CD14-positive monocyte (primary cell): Measurements from ENCODE around the gene LKAAEAR1. TPM values are rescaled to one million over a fixed set of nuclear protein-coding genes. Genes with fewer than 3 reads are reported as not detected.

Experiments
- DNase-seq, 3 donors: peaks; one replicate each; pipeline ENCODE4 v3.0.0-alpha.2; 2011 to 2022
- H2AFZ ChIP-seq: 2 replicates; pipeline ENCODE4 v1.6.0; 2012; ENCODE audit warnings: mild to moderate bottlenecking, low read depth, low read length, inconsistent platforms; ENCODE audit not compliant: insufficient read depth, poor library complexity, severe bottlenecking
- H3K27ac ChIP-seq, 2 donors: 1 replicate in 1 of 2; 2 replicates in 1 of 2; pipeline ENCODE4 v1.5.1; 2012 to 2013; ENCODE audit warnings: low read length in 2 of 2, control low read depth in 1 of 2, inconsistent platforms in 1 of 2, low read depth in 1 of 2, mild to moderate bottlenecking in 1 of 2
- H3K27me3 ChIP-seq, 2 donors: one replicate each; pipeline versions ENCODE4 v1.6.0 to v1.6.1; 2011 to 2013; ENCODE audit warnings: low read length in 2 of 2; ENCODE audit not compliant: control insufficient read depth in 2 of 2, insufficient read depth in 2 of 2
- H3K36me3 ChIP-seq, 2 donors: replicated peaks in 1 of 2; 1 replicate in 1 of 2; 2 replicates in 1 of 2; pipeline versions ENCODE4 v1.5.1 to v1.6.1; 2012 to 2013; ENCODE audit warnings: low read length in 2 of 2, control low read depth in 1 of 2, inconsistent platforms in 1 of 2, mild to moderate bottlenecking in 1 of 2; ENCODE audit not compliant: insufficient read depth in 2 of 2, control insufficient read depth in 1 of 2
- H3K4me1 ChIP-seq, 2 donors: 1 replicate in 1 of 2; 2 replicates in 1 of 2; pipeline versions ENCODE4 v1.5.1 to v1.6.1; 2012 to 2013; ENCODE audit warnings: low read length in 2 of 2, control low read depth in 1 of 2, inconsistent platforms in 1 of 2, mild to moderate bottlenecking in 1 of 2, moderate library complexity in 1 of 2; ENCODE audit not compliant: insufficient read depth in 2 of 2, control insufficient read depth in 1 of 2
- H3K4me2 ChIP-seq: replicated peaks from 2 replicates; pipeline ENCODE3; 2012; ENCODE audit warnings: low read length, moderate library complexity, mild to moderate bottlenecking; ENCODE audit not compliant: poor library complexity, severe bottlenecking; ENCODE audit errors: extremely low read depth
- H3K4me3 ChIP-seq, 3 experiments: fragments of 200-600 bp in 1 of 3; sonication (generic) in 1 of 3; replicated peaks in 1 of 3; 1 replicate in 2 of 3; 2 replicates in 1 of 3; pipeline ENCODE4 v1.5.1; 2011 to 2013; ENCODE audit warnings: low read length in 3 of 3, mild to moderate bottlenecking in 3 of 3, control low read depth in 2 of 3, low read depth in 2 of 3, inconsistent platforms in 1 of 3, moderate library complexity in 1 of 3
- H3K79me2 ChIP-seq: 2 replicates; pipeline ENCODE4 v1.6.0; 2012; ENCODE audit warnings: mild to moderate bottlenecking, control low read depth, inconsistent platforms, low read length, moderate library complexity; ENCODE audit not compliant: insufficient read depth
- H3K9ac ChIP-seq: 2 replicates; pipeline ENCODE4 v1.6.0; 2017; ENCODE audit warnings: low read length, mild to moderate bottlenecking; ENCODE audit not compliant: insufficient read depth, poor library complexity, severe bottlenecking
- H3K9me3 ChIP-seq, 2 donors: replicated peaks in 1 of 2; 1 replicate in 1 of 2; 2 replicates in 1 of 2; pipeline versions ENCODE4 v1.5.1 to v1.6.1; 2012 to 2013; ENCODE audit warnings: low read length in 2 of 2, control low read depth in 1 of 2; ENCODE audit not compliant: control insufficient read depth in 1 of 2, insufficient read depth in 1 of 2
- H4K20me1 ChIP-seq: 2 replicates; pipeline ENCODE4 v1.6.0; 2012; ENCODE audit warnings: mild to moderate bottlenecking, low read length, control low read depth, moderate library complexity; ENCODE audit not compliant: insufficient read depth
- H3K27ac Mint-ChIP-seq, 7 donors: one replicate each; pipeline ENCODE4 v1.8.0; 2020; ENCODE audit warnings: mild to moderate bottlenecking in 7 of 7, mixed read lengths in 7 of 7, moderate library complexity in 6 of 7, inconsistent platforms in 2 of 7
- H3K27me3 Mint-ChIP-seq, 3 donors: one replicate each; pipeline ENCODE4 v1.8.0; 2021 to 2022; ENCODE audit warnings: low read depth in 3 of 3, mild to moderate bottlenecking in 3 of 3, mixed read lengths in 3 of 3, moderate library complexity in 3 of 3, inconsistent platforms in 1 of 3
- H3K36me3 Mint-ChIP-seq, 2 donors: one replicate each; pipeline ENCODE4 v1.8.0; 2020; ENCODE audit warnings: mixed read lengths in 2 of 2, inconsistent platforms in 1 of 2, mild to moderate bottlenecking in 1 of 2
- H3K4me1 Mint-ChIP-seq: one replicate; pipeline ENCODE4 v1.8.0; 2020; ENCODE audit warnings: mild to moderate bottlenecking, mixed read lengths
- H3K4me3 Mint-ChIP-seq, 2 donors: one replicate each; pipeline ENCODE4 v1.8.0; 2020; ENCODE audit warnings: mild to moderate bottlenecking in 2 of 2, mixed read lengths in 2 of 2, moderate library complexity in 1 of 2
- H3K9me3 Mint-ChIP-seq, 7 donors: one replicate each; pipeline ENCODE4 v1.8.0; 2020 to 2022; ENCODE audit warnings: mixed read lengths in 7 of 7, mild to moderate bottlenecking in 6 of 7, moderate library complexity in 6 of 7, inconsistent platforms in 2 of 7
- CTCF ChIP-seq: fragments of 200-600 bp; IDR thresholded peaks from one replicate; pipeline ENCODE4 v1.8.0; 2022; ENCODE audit warnings: antibody characterized with exemption, mild to moderate bottlenecking
- WGBS: methylation state at CpG from one replicate; pipeline ENCODE4 v1.1.5; 2013; ENCODE audit warnings: missing lambda C conversion rate; ENCODE audit not compliant: insufficient coverage; 5-methylcytosine and 5-hydroxymethylcytosine counted together
- intact Hi-C, 2 donors: fragments of 100-400 bp; cut with micrococcal nuclease; formaldehyde crosslinking; loops; one replicate each; pipeline versions ENCODE4 v1.15.0 to v1.15.1; 2023
- polyA plus RNA-seq, 3 donors: library from polyadenylated mRNA; depleted of rRNA in 1 of 3; unstranded in 2 of 3; stranded (reverse) in 1 of 3; fragments of 300-500 nt in 2 of 3; fragments of >200 nt in 1 of 3; fragmentation: Illumina TruSeq in 2 of 3; gene quantifications; 1 replicate in 2 of 3; 2 replicates in 1 of 3; pipeline ENCODE4 v1.2.3, GENCODE V29; 2012 to 2021

The LKAAEAR1 gene
- polyA plus RNA-seq, 3 donors = 0.61 to 0.86 (median 0.64) TPM

- Mint-ChIP-seq H3K27ac (no peak overlapping the region), H3K27me3 (peaks cover 0 to 2% (median 0%) of the 10 kb centered on the region in 3 donors)
- 100% methylated on average over 1 of the region's 4 CpGs for WGBS
These were observed 11.3 kb upstream of the LKAAEAR1 start for GRCh38 chr20:64095455-64095854.

GRCh38 chr20:64093013-64093503 lies 8.9 kb upstream of the LKAAEAR1 start:
- Histone ChIP-seq H3K36me3 (peaks cover 20 to 26% of the 10 kb centered on the region in 2 donors), H3K9me3 (no peaks in the 10 kb centered on the region), H3K27ac (no peak overlapping the region), H3K4me3 (no peak overlapping the region), H3K27me3 (no peaks in the 10 kb centered on the region), H3K4me2 (no peak overlapping the region), H2AFZ (no peak overlapping the region), H3K4me1 (no peaks in the 10 kb centered on the region), H3K79me2 (no peaks in the 10 kb centered on the region), H3K9ac (no peak overlapping the region), H4K20me1 (peaks cover 41% of the 10 kb centered on the region)
- H3K4me3 Mint-ChIP-seq = no peak overlapping the region
- 100% methylated on average over 3 of the region's 9 CpGs for WGBS
- H3K4me1 Mint-ChIP-seq = peaks cover 6% of the 10 kb centered on the region
- H3K27me3 Mint-ChIP-seq = peaks cover 0 to 3% (median 0%) of the 10 kb centered on the region in 3 donors
- intact Hi-C loops = no loop called here
- DNase-seq = no peak
- H3K36me3 Mint-ChIP-seq = peaks cover 19 to 22% of the 10 kb centered on the region in 2 donors
- TF ChIP-seq CTCF = no peak
- H3K9me3 Mint-ChIP-seq = peaks cover 2 to 10% (median 5%) of the 10 kb centered on the region in 7 donors
- no peak overlapping the region for H3K27ac Mint-ChIP-seq

More at GRCh38 chr20:64095455-64095854, 11.3 kb upstream of the LKAAEAR1 start:
- Histone ChIP-seq H3K4me1 (no peaks in the 10 kb centered on the region), H3K36me3 (peaks cover 41 to 50% of the 10 kb centered on the region in 2 donors), H3K27ac (no peak overlapping the region), H3K79me2 (no peaks in the 10 kb centered on the region), H3K27me3 (peaks cover 0 to 3% of the 10 kb centered on the region in 2 donors), H3K4me3 (no peak overlapping the region), H2AFZ (no peak overlapping the region), H3K9ac (no peak overlapping the region), H3K9me3 (no peaks in the 10 kb centered on the region), H3K4me2 (no peak overlapping the region), H4K20me1 (peaks cover 23% of the 10 kb centered on the region)
- intact Hi-C loops = no loop called here
- H3K4me3 Mint-ChIP-seq = no peak overlapping the region
- TF ChIP-seq CTCF = no peak
- H3K36me3 Mint-ChIP-seq = peaks cover 42% of the 10 kb centered on the region in 2 donors
- peaks cover 6% of the 10 kb centered on the region for H3K4me1 Mint-ChIP-seq
- no peak for DNase-seq
- peaks cover 2 to 10% (median 5%) of the 10 kb centered on the region in 7 donors for H3K9me3 Mint-ChIP-seq
